Epithelial cell of proximal tubule (primary cell): ENCODE results near the gene SLC16A1. TPM values are rescaled to one million over a fixed set of nuclear protein-coding genes. Genes with fewer than 3 reads are reported as not detected.

ENCODE experiments used
- DNase-seq: peaks from one replicate; pipeline ENCODE4 v3.0.0-alpha.2; 2011; ENCODE audit warnings: low read depth
- H3K4me3 ChIP-seq: 2 replicates; pipeline ENCODE4 v1.5.1; 2011; ENCODE audit warnings: low read depth, mild to moderate bottlenecking, low read length
- CTCF ChIP-seq: conservative IDR thresholded peaks from 2 replicates; pipeline ENCODE4 v1.5.1; 2012; ENCODE audit warnings: low read depth, mild to moderate bottlenecking, low read length
- total RNA-seq: library from RNA; depleted of rRNA; stranded (reverse); fragments of >200 nt; gene quantifications from 2 replicates; pipeline ENCODE4 v1.2.3, GENCODE V29; 2015

Gene SLC16A1
- total RNA-seq, 1 donor from 2014 or later, result 61.4 TPM

GRCh38 chr1:112992780-112993179 is 36.8 kb upstream of the SLC16A1 start:
- no peak for DNase-seq
- TF ChIP-seq CTCF, result no peak
- no peak overlapping the region for H3K4me3 ChIP-seq

- DNase-seq, result no peak
- no peak for TF ChIP-seq CTCF
- H3K4me3 ChIP-seq, result no peak overlapping the region
Measured at GRCh38 chr1:112991402-112992120, 35.6 kb upstream of the SLC16A1 start.

- no peak overlapping the region for H3K4me3 ChIP-seq
- DNase-seq, result no peak
- TF ChIP-seq CTCF, result no peak
Measured at GRCh38 chr1:112990271-112990670, 34.3 kb upstream of the SLC16A1 start.

DNA sequence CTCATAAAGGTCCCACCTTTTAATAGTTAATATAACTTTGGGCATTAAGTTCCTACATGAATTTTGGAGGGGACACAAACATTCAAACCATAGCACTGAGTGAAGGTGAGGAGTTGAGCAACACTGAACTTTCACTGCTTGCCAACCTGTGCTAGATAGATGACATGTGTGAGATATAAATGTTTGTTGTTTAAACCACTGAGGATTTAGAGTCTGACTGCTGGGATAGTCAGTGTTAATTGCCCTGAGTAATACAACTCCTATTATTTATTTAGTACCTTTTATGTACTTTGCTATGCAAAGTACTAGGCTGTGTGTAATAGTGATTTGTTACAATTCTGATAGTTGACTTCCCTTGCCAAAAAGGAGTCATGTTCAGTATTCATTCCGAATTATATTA is 32.4 kb upstream of the SLC16A1 start:
- no peak for DNase-seq
- TF ChIP-seq CTCF, result no peak
- H3K4me3 ChIP-seq, result no peak overlapping the region

GRCh38 chr1:112985123-112985522 is 29.1 kb upstream of the SLC16A1 start:
- no peak overlapping the region for H3K4me3 ChIP-seq
- no peak for DNase-seq
- no peak for TF ChIP-seq CTCF

- no peak overlapping the region for H3K4me3 ChIP-seq
- DNase-seq, result no peak
- TF ChIP-seq CTCF, result no peak
Measured at GRCh38 chr1:112983537-112984131, 27.6 kb upstream of the SLC16A1 start.
